Measurements from ENCODE around the gene MTHFD1L. TPM values are rescaled to one million over a fixed set of nuclear protein-coding genes. Genes with fewer than 3 reads are reported as not detected.

The MTHFD1L gene
- total and polyA plus RNA-seq, 3 experiments from 2014 or later = 5.8 to 108 (median 102) TPM

DNA sequence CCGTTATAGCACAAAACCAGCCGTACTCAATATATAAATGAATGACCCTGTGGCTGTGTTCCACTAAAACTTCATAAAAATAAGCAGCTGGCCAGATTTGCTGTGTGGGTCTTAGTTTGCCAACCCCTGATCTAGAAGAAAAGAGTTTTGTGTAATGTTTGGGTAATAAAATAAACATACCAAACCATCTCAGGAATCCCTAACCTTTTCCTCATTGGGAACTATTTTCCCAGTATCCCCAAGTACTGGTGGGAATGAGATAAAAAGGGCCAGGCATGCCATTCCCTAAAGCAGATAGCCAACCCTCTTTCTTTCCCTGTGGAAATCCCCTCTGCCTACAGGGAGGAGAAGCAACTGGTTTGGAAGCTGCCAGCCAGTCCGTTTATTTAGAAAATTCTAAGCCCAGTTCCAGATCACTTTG lies 205.1 kb downstream of the MTHFD1L start:
- Mint-ChIP-seq H3K27me3 (no peaks in the 10 kb centered on the region), H3K9me3 (peaks cover 0 to 6% (median 0%) of the 10 kb centered on the region in 5 donors), H3K4me3 (no peak overlapping the region), H3K27ac (no peak overlapping the region), H3K36me3 (peaks cover 0 to 6% (median 3%) of the 10 kb centered on the region in 3 donors), H3K4me1 (no peaks in the 10 kb centered on the region)
- Histone ChIP-seq H3K4me3 (ENCODE audit: low read length) (no peak overlapping the region), H3K36me3 (ENCODE audit: insufficient read depth, low read length) (no peaks in the 10 kb centered on the region), H3K4me1 (ENCODE audit: insufficient read depth, low read length) (no peaks in the 10 kb centered on the region), H3K9me3 (ENCODE audit: low read length) (no peaks in the 10 kb centered on the region), H3K27ac (ENCODE audit: low read depth, low read length) (no peak overlapping the region), H3K27me3 (ENCODE audit: insufficient read depth, low read length, poor library complexity, severe bottlenecking) (no peaks in the 10 kb centered on the region)
- POLR2A ChIA-PET = no interaction called here
- CTCF ChIA-PET = no interaction called here
- no peak for DNase-seq

DNA sequence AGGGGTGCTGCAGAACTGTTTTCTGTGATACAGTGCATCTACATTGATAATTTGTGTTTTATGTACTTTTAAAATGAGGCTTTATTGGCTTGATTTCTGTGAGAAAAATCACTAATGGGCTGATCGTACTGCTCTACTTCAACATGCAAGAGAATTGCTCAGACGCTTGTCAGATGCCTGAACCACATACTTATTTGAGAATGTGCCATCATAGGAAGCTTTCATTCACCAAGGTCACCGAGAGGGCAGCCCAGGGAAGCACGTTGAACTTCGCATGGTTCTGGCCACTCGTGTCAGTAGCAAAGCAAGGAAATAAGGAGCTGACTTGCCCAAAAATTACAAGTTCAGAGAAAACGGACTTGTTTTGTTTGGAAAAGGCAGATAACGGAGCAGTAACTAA lies 205.8 kb downstream of the MTHFD1L start:
- Histone ChIP-seq H3K36me3 (ENCODE audit: insufficient read depth, low read length) (no peaks in the 10 kb centered on the region), H3K4me3 (ENCODE audit: low read length) (no peak overlapping the region), H3K27me3 (ENCODE audit: insufficient read depth, low read length, poor library complexity, severe bottlenecking) (no peaks in the 10 kb centered on the region), H3K4me1 (ENCODE audit: insufficient read depth, low read length) (no peaks in the 10 kb centered on the region), H3K9me3 (ENCODE audit: low read length) (no peaks in the 10 kb centered on the region), H3K27ac (ENCODE audit: low read depth, low read length) (no peak overlapping the region)
- ChIA-PET POLR2A (no interaction called here), CTCF (no interaction called here)
- no peaks in the 10 kb centered on the region for H3K27me3 Mint-ChIP-seq
- peaks cover 0 to 6% (median 3%) of the 10 kb centered on the region in 3 donors for H3K36me3 Mint-ChIP-seq
- no peak overlapping the region for H3K27ac Mint-ChIP-seq
- H3K4me1 Mint-ChIP-seq = no peaks in the 10 kb centered on the region
- H3K4me3 Mint-ChIP-seq = no peak overlapping the region
- peaks cover 0 to 6% (median 0%) of the 10 kb centered on the region in 5 donors for H3K9me3 Mint-ChIP-seq
- DNase-seq = no peak

DNA sequence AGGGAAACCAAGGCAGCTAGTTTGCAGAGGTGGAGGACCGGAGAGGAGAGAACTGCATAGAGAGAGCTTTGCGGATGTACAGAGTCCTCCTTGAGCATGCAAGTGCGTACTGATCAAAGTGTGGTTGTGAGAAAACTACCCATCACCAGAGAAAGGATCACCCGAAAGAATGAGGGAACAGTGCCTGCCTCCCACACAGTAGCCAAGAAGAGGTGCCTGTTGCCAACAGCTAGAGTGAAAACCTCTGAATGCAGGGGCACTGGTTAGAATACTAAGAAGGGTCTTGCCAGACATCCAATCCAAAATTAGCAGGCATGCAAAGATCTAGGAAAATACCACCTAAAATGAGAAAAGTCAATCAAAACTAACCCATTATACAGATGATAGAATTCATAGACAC lies 207.6 kb downstream of the MTHFD1L start:
- H3K27ac Mint-ChIP-seq = no peak overlapping the region
- CTCF ChIA-PET = no interaction called here

DNA sequence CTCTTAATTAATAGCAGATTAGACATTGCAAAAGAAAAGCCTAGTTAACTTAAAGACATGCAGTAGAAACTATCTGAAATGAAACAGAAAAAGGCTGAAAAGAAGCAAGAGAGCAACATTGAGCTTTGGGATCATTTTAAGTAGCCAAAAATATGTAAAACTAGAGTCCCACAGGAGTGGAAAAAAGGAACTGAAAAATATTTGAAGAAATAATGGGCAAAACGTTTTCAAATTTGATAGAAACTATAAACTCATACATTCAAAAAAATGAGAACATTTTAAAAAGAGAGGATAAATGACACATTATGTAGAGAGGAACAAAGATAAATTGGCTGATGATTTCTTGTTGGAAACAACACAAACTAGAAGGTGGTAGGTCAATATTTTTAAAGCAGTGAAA lies 208.2 kb downstream of the MTHFD1L start:
- H3K27ac Mint-ChIP-seq = no peak overlapping the region
- Histone ChIP-seq H3K4me1 (ENCODE audit: insufficient read depth, low read length) (no peaks in the 10 kb centered on the region), H3K27ac (ENCODE audit: low read depth, low read length) (no peak overlapping the region), H3K4me3 (ENCODE audit: low read length) (no peak overlapping the region), H3K36me3 (ENCODE audit: insufficient read depth, low read length) (no peaks in the 10 kb centered on the region), H3K9me3 (ENCODE audit: low read length) (no peaks in the 10 kb centered on the region), H3K27me3 (ENCODE audit: insufficient read depth, low read length, poor library complexity, severe bottlenecking) (no peaks in the 10 kb centered on the region)
- H3K4me3 Mint-ChIP-seq = no peak overlapping the region
- DNase-seq = no peak
- H3K9me3 Mint-ChIP-seq = peaks cover 0 to 6% (median 0%) of the 10 kb centered on the region in 5 donors
- ChIA-PET POLR2A (no interaction called here), CTCF (no interaction called here)
- peaks cover 0 to 6% (median 3%) of the 10 kb centered on the region in 3 donors for H3K36me3 Mint-ChIP-seq
- no peaks in the 10 kb centered on the region for H3K4me1 Mint-ChIP-seq
- no peaks in the 10 kb centered on the region for H3K27me3 Mint-ChIP-seq

More for the DNA sequence above, 207.6 kb downstream of the MTHFD1L start:
- Mint-ChIP-seq H3K4me3 (no peak overlapping the region), H3K4me1 (no peaks in the 10 kb centered on the region), H3K9me3 (peaks cover 0 to 6% (median 0%) of the 10 kb centered on the region in 5 donors), H3K27me3 (no peaks in the 10 kb centered on the region), H3K36me3 (peaks cover 0 to 6% (median 3%) of the 10 kb centered on the region in 3 donors)
- POLR2A ChIA-PET = no interaction called here
- Histone ChIP-seq H3K4me1 (ENCODE audit: insufficient read depth, low read length) (no peaks in the 10 kb centered on the region), H3K4me3 (ENCODE audit: low read length) (no peak overlapping the region), H3K36me3 (ENCODE audit: insufficient read depth, low read length) (no peaks in the 10 kb centered on the region), H3K9me3 (ENCODE audit: low read length) (no peaks in the 10 kb centered on the region), H3K27me3 (ENCODE audit: insufficient read depth, low read length, poor library complexity, severe bottlenecking) (no peaks in the 10 kb centered on the region), H3K27ac (ENCODE audit: low read depth, low read length) (no peak overlapping the region)
- DNase-seq = no peak

DNA sequence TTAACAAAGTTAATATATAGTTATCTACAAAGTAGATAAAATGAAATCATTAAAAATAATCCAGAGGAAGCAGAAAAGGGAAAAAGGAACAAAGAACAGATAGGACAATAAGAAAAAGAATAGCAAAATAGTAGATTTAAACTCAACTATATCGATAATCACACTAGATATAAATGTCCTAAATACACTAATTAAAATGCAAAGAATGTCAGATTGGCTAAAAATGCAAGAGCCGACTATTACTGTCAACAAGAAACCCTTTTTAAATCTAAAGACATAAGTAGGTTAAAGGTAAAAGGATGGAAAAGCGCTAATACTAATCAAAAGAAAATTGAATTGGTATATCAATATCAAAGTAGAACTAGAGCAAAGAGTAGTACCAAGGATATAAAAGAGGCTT lies 209.5 kb downstream of the MTHFD1L start:
- CTCF ChIA-PET = no interaction called here
- H3K4me3 ChIP-seq (ENCODE audit: low read length) = no peak overlapping the region
- peaks cover 0 to 6% (median 0%) of the 10 kb centered on the region in 5 donors for H3K9me3 Mint-ChIP-seq
- no peak overlapping the region for H3K4me3 Mint-ChIP-seq
- no peak overlapping the region for H3K27ac Mint-ChIP-seq
- POLR2A ChIA-PET = no interaction called here
- H3K27me3 ChIP-seq (ENCODE audit: insufficient read depth, low read length, poor library complexity, severe bottlenecking) = no peaks in the 10 kb centered on the region
- H3K36me3 Mint-ChIP-seq = peaks cover 0 to 6% (median 4%) of the 10 kb centered on the region in 3 donors
- no peaks in the 10 kb centered on the region for H3K4me1 Mint-ChIP-seq
- H3K27ac ChIP-seq (ENCODE audit: low read depth, low read length) = no peak overlapping the region
- DNase-seq = no peak
- H3K27me3 Mint-ChIP-seq = no peaks in the 10 kb centered on the region
- no peaks in the 10 kb centered on the region for H3K36me3 ChIP-seq (ENCODE audit: insufficient read depth, low read length)
- H3K9me3 ChIP-seq (ENCODE audit: low read length) = no peaks in the 10 kb centered on the region
- H3K4me1 ChIP-seq (ENCODE audit: insufficient read depth, low read length) = no peaks in the 10 kb centered on the region

DNA sequence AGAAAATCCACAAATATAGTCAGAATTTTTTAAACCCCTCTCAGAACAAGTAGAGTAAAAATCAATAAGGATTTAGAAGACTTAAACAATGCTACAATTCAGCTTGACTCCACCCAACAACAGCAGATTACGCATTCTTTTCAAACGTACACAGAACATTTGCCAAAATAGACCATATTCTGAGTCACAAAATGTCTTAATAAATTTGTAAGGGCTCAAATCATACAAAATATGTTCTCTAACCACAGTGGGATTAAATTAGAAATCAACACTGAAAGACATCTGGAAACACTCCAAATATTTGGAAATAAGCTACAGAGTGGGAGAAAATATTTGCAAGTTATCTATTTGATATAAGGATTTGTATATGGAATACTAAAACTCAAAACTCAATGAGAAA lies 210.0 kb downstream of the MTHFD1L start:
- H3K27ac Mint-ChIP-seq = no peak overlapping the region
- ChIA-PET POLR2A (no interaction called here), CTCF (interaction anchor here (1.1 kb wide), 1 partner anchor 13 kb away, joined by 3 read pairs; no protein-coding TSS in a partner anchor)
- no peaks in the 10 kb centered on the region for H3K4me1 Mint-ChIP-seq
- Histone ChIP-seq H3K4me3 (ENCODE audit: low read length) (no peak overlapping the region), H3K27ac (ENCODE audit: low read depth, low read length) (no peak overlapping the region), H3K4me1 (ENCODE audit: insufficient read depth, low read length) (no peaks in the 10 kb centered on the region), H3K27me3 (ENCODE audit: insufficient read depth, low read length, poor library complexity, severe bottlenecking) (no peaks in the 10 kb centered on the region), H3K36me3 (ENCODE audit: insufficient read depth, low read length) (no peaks in the 10 kb centered on the region), H3K9me3 (ENCODE audit: low read length) (no peaks in the 10 kb centered on the region)
- H3K27me3 Mint-ChIP-seq = no peaks in the 10 kb centered on the region
- H3K9me3 Mint-ChIP-seq = peaks cover 0 to 6% (median 0%) of the 10 kb centered on the region in 5 donors
- no peak overlapping the region for H3K4me3 Mint-ChIP-seq
- DNase-seq = no peak
- peaks cover 0 to 6% (median 4%) of the 10 kb centered on the region in 3 donors for H3K36me3 Mint-ChIP-seq

DNA sequence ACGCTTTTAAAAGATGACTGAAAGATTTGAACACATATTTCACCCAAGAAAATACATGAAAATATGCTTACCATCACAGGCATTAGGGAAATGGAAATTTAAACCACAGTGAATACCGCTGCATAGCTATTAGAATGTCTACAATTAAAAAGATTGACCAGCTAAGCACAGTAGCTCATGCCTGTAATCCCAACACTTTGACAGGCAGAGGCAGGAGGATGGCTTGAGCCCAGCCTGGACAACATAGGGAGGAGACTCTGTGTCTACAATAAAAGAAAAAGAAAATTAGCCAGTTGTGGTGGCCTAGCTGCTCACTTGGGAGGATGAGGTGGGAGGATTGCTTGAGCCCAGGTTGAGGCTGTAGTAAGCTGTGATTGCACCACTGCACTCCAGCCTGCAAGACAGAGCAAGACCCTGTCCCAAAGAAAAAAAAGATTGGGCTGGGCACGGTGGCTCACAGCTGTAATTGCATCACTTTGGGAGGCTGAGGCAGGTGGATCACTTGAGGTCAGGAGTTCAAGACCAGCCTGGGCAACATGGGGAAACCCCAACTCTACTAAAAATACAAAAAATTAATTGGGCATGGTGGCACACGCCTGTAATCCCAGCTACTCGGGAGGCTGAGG lies 210.5 kb downstream of the MTHFD1L start:
- peaks cover 0 to 6% (median 4%) of the 10 kb centered on the region in 3 donors for H3K36me3 Mint-ChIP-seq
- Histone ChIP-seq H3K36me3 (ENCODE audit: insufficient read depth, low read length) (no peaks in the 10 kb centered on the region), H3K9me3 (ENCODE audit: low read length) (no peaks in the 10 kb centered on the region), H3K27me3 (ENCODE audit: insufficient read depth, low read length, poor library complexity, severe bottlenecking) (no peaks in the 10 kb centered on the region), H3K4me3 (ENCODE audit: low read length) (no peak overlapping the region), H3K4me1 (ENCODE audit: insufficient read depth, low read length) (no peaks in the 10 kb centered on the region), H3K27ac (ENCODE audit: low read depth, low read length) (no peak overlapping the region)
- H3K4me3 Mint-ChIP-seq = no peak overlapping the region
- H3K27me3 Mint-ChIP-seq = no peaks in the 10 kb centered on the region
- no peak for DNase-seq
- ChIA-PET POLR2A (no interaction called here), CTCF (interaction anchor here (1.1 kb wide), 1 partner anchor 13 kb away, joined by 3 read pairs; no protein-coding TSS in a partner anchor)
- no peak overlapping the region for H3K27ac Mint-ChIP-seq
- no peaks in the 10 kb centered on the region for H3K4me1 Mint-ChIP-seq
- peaks cover 0 to 6% (median 0%) of the 10 kb centered on the region in 5 donors for H3K9me3 Mint-ChIP-seq

DNA sequence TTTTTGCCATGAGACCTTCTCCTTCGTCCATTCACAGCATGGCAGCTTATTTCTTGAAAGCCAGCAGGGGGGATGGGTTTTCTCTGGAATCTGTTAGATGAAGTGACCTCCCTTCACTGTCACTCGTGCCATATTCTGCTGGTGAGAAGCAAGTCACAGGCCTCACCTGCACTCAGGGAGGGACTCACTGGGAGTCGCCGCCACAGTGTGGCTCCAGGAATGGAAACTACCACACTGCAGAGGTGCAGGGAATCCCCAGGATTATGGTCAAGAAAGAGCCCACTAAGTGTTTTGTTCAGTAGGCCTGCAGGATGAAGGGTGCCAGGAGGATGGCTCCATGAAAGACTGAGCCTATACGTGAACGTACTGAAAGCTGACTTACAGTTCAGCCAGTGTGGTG lies 213.2 kb downstream of the MTHFD1L start:
- POLR2A ChIA-PET = interaction anchor here (0.6 kb wide), 1 partner anchor 67 kb away, joined by 3 read pairs; no protein-coding TSS in a partner anchor
- no peaks in the 10 kb centered on the region for H3K27me3 Mint-ChIP-seq
- H3K4me3 ChIP-seq (ENCODE audit: low read length) = no peak overlapping the region
- H3K4me1 ChIP-seq (ENCODE audit: insufficient read depth, low read length) = no peaks in the 10 kb centered on the region
- H3K9me3 Mint-ChIP-seq = peaks cover 0 to 6% (median 0%) of the 10 kb centered on the region in 5 donors
- peaks cover 0 to 4% (median 2%) of the 10 kb centered on the region in 3 donors for H3K36me3 Mint-ChIP-seq
- H3K4me1 Mint-ChIP-seq = no peaks in the 10 kb centered on the region
- no peak overlapping the region for H3K4me3 Mint-ChIP-seq
- H3K9me3 ChIP-seq (ENCODE audit: low read length) = no peaks in the 10 kb centered on the region
- H3K27ac ChIP-seq (ENCODE audit: low read depth, low read length) = no peak overlapping the region
- no peaks in the 10 kb centered on the region for H3K36me3 ChIP-seq (ENCODE audit: insufficient read depth, low read length)
- DNase-seq = no peak
- no peaks in the 10 kb centered on the region for H3K27me3 ChIP-seq (ENCODE audit: insufficient read depth, low read length, poor library complexity, severe bottlenecking)
- CTCF ChIA-PET = interaction anchor here (0.9 kb wide), 1 partner anchor 10 kb away, joined by 3 read pairs; no protein-coding TSS in a partner anchor
- no peak overlapping the region for H3K27ac Mint-ChIP-seq

Measured in CD8-positive, alpha-beta memory T cell (primary cell).